Stomach (tissue), 9 donors: ENCODE data around the gene CIAO2A. TPM values are rescaled to one million over a fixed set of nuclear protein-coding genes. Genes with fewer than 3 reads are reported as not detected.
A peak's percentile ranks its signal among the peaks of the same experiment; 100 is the strongest.

Source experiments
- DNase-seq, 2 donors: peaks; one replicate each; pipeline versions ENCODE4 v3.0.0 to v3.0.0-alpha.2; 2013 to 2019
- H3K27ac ChIP-seq, 5 donors: fragments of 200-600 bp in 4 of 5; sonication (generic) in 4 of 5; one replicate each; pipeline ENCODE4 v1.5.1; 2013 to 2019; ENCODE audit warnings: mild to moderate bottlenecking in 1 of 5, moderate library complexity in 1 of 5
- H3K27me3 ChIP-seq, 3 donors: fragments of 200-600 bp; sonication (generic); one replicate each; pipeline ENCODE4 v1.5.1; 2017 to 2019; ENCODE audit warnings: mixed run types in 1 of 3
- H3K36me3 ChIP-seq, 4 donors: fragments of 200-600 bp; sonication (generic); 1 replicate in 3 of 4; 2 replicates in 1 of 4; pipeline ENCODE4 v1.5.1; 2016 to 2019
- H3K4me1 ChIP-seq, 4 donors: fragments of 200-600 bp; sonication (generic); one replicate each; pipeline ENCODE4 v1.5.1; 2016 to 2019
- H3K4me3 ChIP-seq, 4 donors: fragments of 200-600 bp; sonication (generic) in 3 of 4; one replicate each; pipeline ENCODE4 v1.5.1; 2016 to 2019; ENCODE audit warnings: mild to moderate bottlenecking in 1 of 4
- H3K9me3 ChIP-seq, 4 donors: fragments of 200-600 bp; sonication (generic); one replicate each; pipeline ENCODE4 v1.5.1; 2016 to 2019
- EP300 ChIP-seq: sonication (generic); formaldehyde crosslinking; IDR thresholded peaks from one replicate; pipeline ENCODE4 v1.6.1; 2017; ENCODE audit warnings: antibody characterized with exemption
- POLR2A ChIP-seq, 4 donors: fragments of 450-650 bp; IDR thresholded peaks; one replicate each; pipeline ENCODE4 v1.6.1; 2016; ENCODE audit warnings: antibody characterized with exemption in 4 of 4, control low read depth in 2 of 4, mild to moderate bottlenecking in 1 of 4, moderate library complexity in 1 of 4
- POLR2AphosphoS5 ChIP-seq, 3 donors: sonication (generic); formaldehyde crosslinking; IDR thresholded peaks; one replicate each; pipeline ENCODE4 v1.6.1; 2016; ENCODE audit warnings: antibody characterized with exemption in 3 of 3
- WGBS, 5 donors: extraction: QIAGEN DNeasy Blood & Tissue Kit in 3 of 5; methylation state at CpG; one replicate each; pipeline versions ENCODE4 v1.1.5 to v1.1.7; 2013 to 2018; 5-methylcytosine and 5-hydroxymethylcytosine counted together
- intact Hi-C: fragments of 100-400 bp; cut with DNase I; formaldehyde crosslinking; loops from one replicate; pipeline ENCODE4 v1.15.1; 2023; ENCODE audit warnings: low total_unique reads
- polyA plus RNA-seq, 3 donors: library from polyadenylated mRNA; stranded (reverse); fragments of 200-250 nt; gene quantifications; one replicate each; pipeline ENCODE4 v1.2.3, GENCODE V29; 2013
- total RNA-seq, 5 donors: library from RNA; depleted of rRNA; stranded (reverse); fragments of >200 nt; gene quantifications; one replicate each; pipeline versions ENCODE4 v1.1.0 to v1.2.3, GENCODE V29; 2014 to 2016
- TF ChIP-seq, protein P1 (sequence below), 7 experiments: fragments of 450-650 bp in 4 of 7; fragments of 200-600 bp in 3 of 7; sonication (generic) in 3 of 7; IDR thresholded peaks; one replicate each; pipeline ENCODE4 v1.5.1; 2016 to 2019; ENCODE audit warnings: antibody characterized with exemption in 7 of 7, control low read depth in 2 of 7, mild to moderate bottlenecking in 1 of 7
- donor health status: healthy with polysubstance abuse.
- donor health status: Bipolar disorder and iron deficiency.
- donor health status: healthy.

Gene CIAO2A
- total and polyA plus RNA-seq, 8 donors: 27.2 to 425 (median 131) TPM

DNA sequence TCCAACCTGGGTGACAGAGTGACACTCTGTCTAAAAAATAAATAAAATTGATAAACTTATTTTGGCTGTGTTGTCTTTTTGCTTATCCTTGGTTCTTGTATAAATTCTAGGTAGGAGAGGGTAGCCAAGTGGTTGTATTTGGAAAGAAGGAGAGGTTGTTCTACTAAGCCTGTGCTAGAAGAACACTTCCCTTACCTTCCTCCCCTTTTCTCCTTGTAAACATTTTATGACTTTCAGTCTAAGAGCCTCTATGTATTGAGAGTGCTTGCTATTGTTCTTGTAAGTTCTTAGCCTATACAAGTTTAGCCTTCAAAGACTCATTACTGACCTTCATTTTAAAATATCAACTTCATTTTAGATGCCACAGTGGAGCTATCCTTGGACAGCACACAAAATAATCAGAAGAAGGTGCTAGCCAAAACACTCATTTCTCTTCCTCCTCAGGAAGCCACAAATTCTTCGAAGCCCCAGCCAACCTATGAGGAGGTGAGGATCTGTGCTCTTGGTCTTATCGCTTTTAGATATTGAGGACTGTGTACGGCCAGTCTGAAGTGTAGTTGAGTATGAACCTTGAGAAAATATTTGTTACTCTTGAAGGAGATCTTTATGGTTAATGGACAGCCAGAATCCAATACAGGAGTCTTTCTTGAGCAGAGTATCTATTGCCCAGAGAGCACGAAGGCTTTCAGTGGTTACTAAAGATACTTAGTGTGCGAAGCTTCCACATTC lies 24.3 kb upstream of the CIAO2A start:
- no peak overlapping the region for H3K27ac ChIP-seq
- peaks cover 69 to 100% (median 100%) of the 10 kb centered on the region in 4 donors for H3K36me3 ChIP-seq
- DNase-seq: no peak
- no peaks in the 10 kb centered on the region for H3K27me3 ChIP-seq
- TF ChIP-seq POLR2AphosphoS5 (IDR thresholded peaks at IDR 0.05) (peak in 1 of 3 donors; percentile 18), EP300 (no peak), POLR2A (IDR thresholded peaks at IDR 0.05) (no peak)
- TF ChIP-seq, protein P1, sequence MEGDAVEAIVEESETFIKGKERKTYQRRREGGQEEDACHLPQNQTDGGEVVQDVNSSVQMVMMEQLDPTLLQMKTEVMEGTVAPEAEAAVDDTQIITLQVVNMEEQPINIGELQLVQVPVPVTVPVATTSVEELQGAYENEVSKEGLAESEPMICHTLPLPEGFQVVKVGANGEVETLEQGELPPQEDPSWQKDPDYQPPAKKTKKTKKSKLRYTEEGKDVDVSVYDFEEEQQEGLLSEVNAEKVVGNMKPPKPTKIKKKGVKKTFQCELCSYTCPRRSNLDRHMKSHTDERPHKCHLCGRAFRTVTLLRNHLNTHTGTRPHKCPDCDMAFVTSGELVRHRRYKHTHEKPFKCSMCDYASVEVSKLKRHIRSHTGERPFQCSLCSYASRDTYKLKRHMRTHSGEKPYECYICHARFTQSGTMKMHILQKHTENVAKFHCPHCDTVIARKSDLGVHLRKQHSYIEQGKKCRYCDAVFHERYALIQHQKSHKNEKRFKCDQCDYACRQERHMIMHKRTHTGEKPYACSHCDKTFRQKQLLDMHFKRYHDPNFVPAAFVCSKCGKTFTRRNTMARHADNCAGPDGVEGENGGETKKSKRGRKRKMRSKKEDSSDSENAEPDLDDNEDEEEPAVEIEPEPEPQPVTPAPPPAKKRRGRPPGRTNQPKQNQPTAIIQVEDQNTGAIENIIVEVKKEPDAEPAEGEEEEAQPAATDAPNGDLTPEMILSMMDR (IDR thresholded peaks at IDR 0.05): no peak
- H3K9me3 ChIP-seq: no peaks in the 10 kb centered on the region
- 61 to 85% (median 81%) methylated on average over 5 of the region's 5 CpGs for WGBS, 5 donors
- H3K4me3 ChIP-seq: no peak overlapping the region
- peaks cover 0 to 7% (median 2%) of the 10 kb centered on the region in 4 donors for H3K4me1 ChIP-seq
- intact Hi-C loops: no loop called here

DNA sequence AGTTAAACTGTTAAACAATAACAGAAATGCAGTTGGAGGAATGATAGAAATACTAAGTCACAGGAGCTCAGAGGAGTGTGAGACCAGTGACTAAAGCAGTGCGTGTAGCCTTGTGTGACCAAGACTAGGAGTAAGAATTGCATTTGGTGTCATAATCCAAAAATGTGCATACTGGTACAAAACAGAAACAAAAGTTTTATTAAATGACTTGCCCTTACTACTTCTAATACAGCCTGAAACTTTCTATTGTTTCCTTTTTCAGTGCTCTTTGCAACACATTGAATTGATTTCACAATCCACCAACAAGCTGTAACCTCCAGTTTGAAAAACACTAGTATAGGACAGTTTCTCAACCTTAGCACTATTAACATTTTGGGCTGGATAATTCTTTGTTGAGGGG lies 19.3 kb upstream of the CIAO2A start:
- 78 to 93% (median 91%) methylated on average over 1 of the region's 1 CpG for WGBS, 5 donors
- Histone ChIP-seq H3K4me3 (no peak overlapping the region), H3K27me3 (no peaks in the 10 kb centered on the region), H3K4me1 (peaks cover 8 to 51% (median 36%) of the 10 kb centered on the region in 4 donors), H3K9me3 (no peaks in the 10 kb centered on the region), H3K27ac (peak overlapping the region in 3 of 5 donors; percentile 0 to 56 (median 22)), H3K36me3 (peaks cover 35 to 56% (median 54%) of the 10 kb centered on the region in 4 donors)
- no peak for DNase-seq
- TF ChIP-seq EP300 (no peak), POLR2A (IDR thresholded peaks at IDR 0.05) (no peak), POLR2AphosphoS5 (IDR thresholded peaks at IDR 0.05) (no peak)
- TF ChIP-seq, protein P1 (IDR thresholded peaks at IDR 0.05): no peak
- intact Hi-C loops: no loop called here

DNA sequence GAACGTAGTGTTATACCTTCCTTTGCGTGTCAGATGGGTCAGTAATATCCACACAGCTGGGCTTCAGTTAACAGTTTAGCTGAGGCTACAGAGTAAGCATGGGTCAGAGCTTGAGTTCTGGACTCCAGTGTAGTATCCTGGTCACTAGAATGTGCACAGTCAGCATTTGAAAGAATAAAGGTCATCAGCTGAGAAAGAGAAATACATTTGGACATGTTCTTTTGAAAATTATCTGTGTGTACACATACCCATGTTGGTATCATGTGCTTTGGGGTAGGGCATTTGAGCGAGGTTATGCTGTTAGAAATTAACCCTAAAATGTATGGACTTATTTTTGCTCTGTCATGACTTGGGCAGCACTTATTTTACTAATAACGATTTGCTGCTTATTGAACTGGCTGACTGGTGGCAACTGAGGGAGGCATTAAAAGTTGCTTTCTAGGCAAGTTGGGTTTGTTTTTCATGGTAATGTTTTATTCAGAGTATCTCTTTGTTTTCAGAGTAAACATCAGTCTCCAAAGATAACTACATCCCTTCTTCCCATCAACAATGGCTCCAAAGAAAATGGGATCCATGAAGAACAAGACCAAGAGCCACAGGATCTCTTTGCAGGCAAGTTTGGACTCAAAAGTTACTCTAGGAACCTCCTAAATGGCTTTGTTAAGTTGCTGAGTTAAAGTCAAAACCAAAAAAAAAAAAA lies 18.6 kb upstream of the CIAO2A start:
- WGBS, 5 donors: 33 to 56% (median 42%) methylated on average over 4 of the region's 4 CpGs

DNA sequence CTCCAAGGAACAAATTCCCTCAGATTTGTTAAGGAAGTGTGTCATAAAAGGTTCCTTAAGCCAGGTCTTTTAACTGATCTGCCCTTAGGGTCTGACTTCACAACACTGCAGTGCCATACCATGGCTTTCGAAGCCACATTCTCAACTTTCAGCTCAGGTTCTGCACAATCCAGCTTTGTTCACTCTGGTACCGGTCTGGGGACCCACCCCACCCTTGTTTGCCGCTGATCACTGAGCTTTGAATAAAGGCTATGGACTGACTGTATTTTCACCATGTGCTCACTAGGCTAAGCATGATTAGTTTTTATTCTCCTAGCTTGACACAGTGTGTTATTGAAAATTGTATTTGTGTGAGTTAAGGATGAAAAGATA lies 18.0 kb upstream of the CIAO2A start:
- Histone ChIP-seq H3K36me3 (peaks cover 26 to 44% (median 42%) of the 10 kb centered on the region in 4 donors), H3K4me3 (no peak overlapping the region), H3K27me3 (no peaks in the 10 kb centered on the region), H3K27ac (peak overlapping the region; percentile 18 to 56 (median 28)), H3K9me3 (no peaks in the 10 kb centered on the region), H3K4me1 (peaks cover 8 to 58% (median 45%) of the 10 kb centered on the region in 4 donors)
- no peak for TF ChIP-seq EP300
- no peak for TF ChIP-seq POLR2A (IDR thresholded peaks at IDR 0.05)
- TF ChIP-seq, protein P1 (IDR thresholded peaks at IDR 0.05): no peak
- TF ChIP-seq POLR2AphosphoS5 (IDR thresholded peaks at IDR 0.05): no peak
- intact Hi-C loops: no loop called here
- DNase-seq: no peak
- WGBS, 5 donors: 35 to 54% (median 40%) methylated on average over 3 of the region's 3 CpGs

More for the DNA sequence above, 18.6 kb upstream of the CIAO2A start:
- no peaks in the 10 kb centered on the region for H3K9me3 ChIP-seq
- DNase-seq: peak in 1 of 2 donors; percentile 59
- H3K27ac ChIP-seq: peak overlapping the region in 4 of 5 donors; percentile 23 to 56 (median 36)
- H3K27me3 ChIP-seq: no peaks in the 10 kb centered on the region
- no peak overlapping the region for H3K4me3 ChIP-seq
- TF ChIP-seq POLR2AphosphoS5 (IDR thresholded peaks at IDR 0.05): peak in 1 of 3 donors; percentile 27
- TF ChIP-seq, protein P1 (IDR thresholded peaks at IDR 0.05): no peak
- peaks cover 30 to 49% (median 48%) of the 10 kb centered on the region in 4 donors for H3K36me3 ChIP-seq
- peaks cover 8 to 54% (median 42%) of the 10 kb centered on the region in 4 donors for H3K4me1 ChIP-seq
- intact Hi-C loops: no loop called here
